ENCODE data around the gene PRRX1.

PRRX1 gene

DNA sequence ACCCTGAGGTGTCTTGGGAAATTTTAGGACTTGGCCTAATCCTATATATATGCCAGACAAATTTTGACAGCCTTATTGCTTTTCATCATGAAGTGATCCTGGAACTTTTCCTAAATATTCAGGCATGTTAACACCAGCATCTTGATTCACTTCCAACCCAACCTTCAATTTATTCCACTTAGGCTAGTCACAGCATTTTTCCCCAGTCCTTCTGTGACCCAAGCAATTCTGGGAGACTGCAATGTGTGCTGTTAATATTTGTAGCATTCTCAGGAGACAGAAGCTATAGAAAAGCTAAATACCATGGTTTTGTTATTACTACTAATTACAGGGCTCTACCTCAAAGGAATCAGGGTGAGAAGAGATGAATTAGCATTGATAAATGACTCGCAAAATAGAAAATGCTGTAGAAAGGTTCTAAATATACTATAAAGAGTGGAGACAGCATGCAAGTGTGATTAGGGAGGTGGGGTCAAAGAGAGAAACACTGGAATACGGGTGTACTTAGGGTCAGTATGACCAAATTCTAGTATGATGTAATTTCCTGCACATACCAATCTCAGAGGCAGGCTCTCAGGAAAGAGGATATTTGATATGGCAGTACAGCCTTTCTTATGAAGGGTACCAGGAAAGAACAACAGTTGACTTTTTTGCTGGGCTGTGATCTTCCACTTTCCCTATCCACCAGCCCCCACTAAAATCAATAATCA, 29.1 kb downstream of the PRRX1 start:
- no peak for DNase-seq

DNA sequence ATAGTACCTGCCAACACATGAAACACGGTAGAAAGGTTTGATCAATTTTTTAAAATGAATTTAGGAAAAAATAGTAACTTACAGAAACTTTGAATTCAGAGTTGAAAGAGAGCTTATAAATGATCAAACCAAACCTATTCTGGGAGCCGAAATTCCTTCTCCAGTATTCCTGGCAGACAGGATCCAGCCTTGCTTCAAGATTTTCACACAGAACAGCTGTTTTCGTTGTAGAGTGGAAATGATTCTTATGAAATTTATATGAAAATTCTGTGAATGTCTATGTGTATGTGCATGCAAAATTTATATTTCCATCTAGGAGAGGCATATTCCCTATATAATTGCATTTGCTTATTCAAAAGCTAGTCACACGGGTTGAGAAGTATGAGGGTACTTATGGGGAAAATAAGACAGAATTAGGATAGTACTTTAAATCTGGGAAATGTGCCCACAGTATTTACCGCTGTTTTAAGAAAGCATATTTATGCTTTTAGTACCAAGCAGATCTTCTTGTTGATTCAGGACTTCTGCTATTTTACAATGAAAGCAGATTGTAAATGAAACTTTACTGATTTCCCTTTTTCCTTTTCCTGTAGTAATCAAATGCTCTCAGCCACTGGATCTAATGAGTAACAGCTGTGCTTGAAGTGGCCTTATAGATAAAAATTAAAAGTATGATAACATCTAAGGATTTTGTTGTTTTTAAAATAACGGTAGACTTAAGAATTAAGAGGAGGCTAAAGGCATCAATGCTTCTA, 30.4 kb downstream of the PRRX1 start:
- no peak for DNase-seq

DNA sequence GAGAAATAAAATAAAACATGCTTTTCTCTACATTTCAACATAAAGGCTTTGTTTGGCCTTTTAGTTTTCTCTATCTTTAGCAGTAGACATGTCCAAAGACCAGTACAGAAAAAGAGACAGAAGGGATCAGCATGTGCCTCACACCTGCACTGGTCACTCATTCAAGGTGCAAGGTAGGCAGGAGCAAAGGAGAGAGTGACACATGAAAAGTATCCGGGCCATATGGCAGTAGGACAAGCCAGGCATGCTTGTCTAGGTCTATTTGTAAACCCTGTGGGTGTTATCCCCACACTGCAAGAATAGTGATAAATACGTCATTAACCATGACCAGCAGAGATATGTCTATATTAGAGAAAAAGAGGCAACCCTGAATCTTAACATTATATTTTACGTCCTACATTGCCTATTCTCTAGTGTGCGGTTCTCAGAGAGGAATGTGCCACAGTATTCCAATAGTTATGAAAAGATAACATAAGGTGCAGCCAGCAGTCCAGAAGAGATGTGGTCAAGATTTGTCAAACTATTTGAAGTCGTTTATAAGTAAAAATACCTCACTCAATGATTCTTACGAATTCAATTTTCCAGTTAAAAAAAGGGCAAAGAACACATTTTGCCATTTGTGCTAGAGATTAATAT, 32.1 kb downstream of the PRRX1 start:
- no peak for DNase-seq

DNA sequence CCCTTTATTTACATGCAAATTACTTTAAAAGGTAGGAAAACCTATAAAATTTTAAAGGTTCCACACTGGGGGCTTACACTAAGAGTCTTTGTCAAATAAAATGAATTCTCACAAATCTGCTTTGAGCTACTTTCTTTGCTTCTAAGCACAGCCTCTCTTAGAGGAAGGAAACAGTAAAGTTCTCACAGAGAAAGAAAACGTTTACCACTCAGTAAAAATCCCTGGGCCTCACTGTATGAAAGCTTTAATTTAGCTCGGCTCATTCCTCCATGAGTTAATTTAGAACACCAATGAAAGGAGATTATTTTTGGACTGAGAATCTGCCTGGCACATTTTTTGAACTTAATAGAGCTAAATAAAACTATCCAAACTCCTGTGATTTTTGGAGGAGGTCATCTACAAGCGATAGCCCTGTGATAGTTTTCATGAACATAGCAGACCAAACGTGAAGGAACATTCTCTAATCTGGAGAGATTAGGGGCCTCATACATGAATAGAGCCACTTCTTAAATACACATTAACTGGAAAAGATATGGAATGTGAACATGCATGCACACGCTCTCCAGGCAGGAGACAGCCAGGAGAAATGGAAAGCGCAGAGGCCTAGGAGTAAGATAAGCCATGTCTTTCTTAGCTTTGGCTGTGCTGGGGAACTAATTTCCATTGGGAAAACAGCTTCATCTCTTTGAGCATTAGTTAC, 32.8 kb downstream of the PRRX1 start:
- DNase-seq: no peak

DNA sequence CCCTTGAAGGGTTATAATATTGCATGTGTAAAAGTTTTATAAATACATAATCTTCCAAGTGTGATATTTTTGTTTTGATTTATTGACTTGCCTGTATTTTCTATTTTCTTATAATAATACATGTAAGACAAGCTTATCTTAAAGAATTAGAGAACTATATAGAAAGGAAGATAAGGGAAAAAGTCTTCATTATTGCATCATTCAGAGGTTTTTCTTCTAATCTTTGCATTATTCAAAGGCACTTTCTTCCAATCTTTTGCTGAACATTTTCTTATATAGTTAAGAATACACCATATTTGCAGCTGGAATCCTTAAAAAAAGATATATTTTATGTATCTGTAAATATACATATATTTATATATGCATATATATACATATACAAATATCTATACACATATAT, 33.4 kb downstream of the PRRX1 start:
- no peak for DNase-seq

DNA sequence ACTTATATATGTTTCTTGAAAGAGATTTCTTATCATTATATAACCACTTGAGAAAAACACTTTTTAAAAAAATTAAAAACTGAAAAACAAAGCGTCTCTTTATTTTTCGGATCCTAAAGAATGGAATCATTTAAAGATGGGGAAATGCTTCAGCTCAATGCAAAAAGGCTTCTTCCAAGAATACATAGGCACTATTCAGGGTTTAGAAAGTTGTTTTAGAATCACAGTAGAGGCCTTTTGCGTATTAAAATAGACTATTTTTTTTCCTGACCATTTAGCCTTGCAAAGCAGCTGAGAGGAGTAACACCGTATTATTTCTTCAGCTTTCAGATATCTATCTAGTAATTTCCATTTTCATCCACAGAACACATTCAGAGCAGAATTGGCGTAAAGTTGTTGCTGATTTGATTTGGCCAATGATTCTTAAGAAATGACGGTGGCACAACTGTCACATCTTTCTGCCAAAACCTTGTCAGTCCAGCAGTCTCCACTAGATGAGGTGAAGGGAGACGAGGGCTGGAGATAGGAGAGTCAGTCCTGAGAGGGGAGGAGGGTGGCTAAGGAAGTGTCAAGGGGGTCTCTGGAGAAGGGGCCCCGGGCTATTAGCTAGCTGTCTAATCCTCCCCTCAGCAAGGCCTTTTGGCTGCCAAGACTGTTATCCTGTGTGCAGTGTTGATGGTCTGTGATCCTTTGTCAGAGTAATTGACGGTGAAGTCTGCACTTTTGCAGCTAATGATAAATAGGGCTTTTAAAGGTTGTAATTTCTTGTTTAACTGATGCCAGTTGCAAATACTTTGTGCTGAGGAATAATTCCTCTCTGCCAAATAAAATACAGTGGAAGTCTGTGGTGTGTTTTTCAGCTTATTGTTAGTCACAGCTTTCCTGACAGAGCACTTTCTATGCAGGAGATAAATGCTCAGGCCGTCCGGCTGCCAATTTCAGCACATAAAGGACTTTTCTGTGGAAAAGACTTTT, 34.7 kb downstream of the PRRX1 start:
- no peak for DNase-seq

DNA sequence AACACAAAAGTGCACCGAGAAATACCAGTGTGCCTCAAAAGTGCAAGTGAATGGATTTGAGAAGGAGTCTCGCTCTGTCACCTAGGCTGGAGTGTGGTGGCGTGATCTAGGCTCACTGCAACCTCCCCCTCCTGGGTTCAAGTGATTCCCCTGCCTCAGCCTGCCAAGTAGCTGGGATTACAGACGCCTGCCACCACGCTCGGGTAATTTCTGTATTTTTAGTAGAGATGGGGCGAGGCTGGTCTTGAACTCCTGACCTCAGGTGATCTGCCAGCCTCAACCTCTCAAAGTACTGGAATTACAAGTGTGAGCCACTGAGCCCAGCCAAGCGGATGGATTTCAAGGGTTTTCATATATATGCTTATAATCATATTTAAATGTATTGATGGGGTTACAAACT, 35.8 kb downstream of the PRRX1 start:
- DNase-seq: no peak

DNA sequence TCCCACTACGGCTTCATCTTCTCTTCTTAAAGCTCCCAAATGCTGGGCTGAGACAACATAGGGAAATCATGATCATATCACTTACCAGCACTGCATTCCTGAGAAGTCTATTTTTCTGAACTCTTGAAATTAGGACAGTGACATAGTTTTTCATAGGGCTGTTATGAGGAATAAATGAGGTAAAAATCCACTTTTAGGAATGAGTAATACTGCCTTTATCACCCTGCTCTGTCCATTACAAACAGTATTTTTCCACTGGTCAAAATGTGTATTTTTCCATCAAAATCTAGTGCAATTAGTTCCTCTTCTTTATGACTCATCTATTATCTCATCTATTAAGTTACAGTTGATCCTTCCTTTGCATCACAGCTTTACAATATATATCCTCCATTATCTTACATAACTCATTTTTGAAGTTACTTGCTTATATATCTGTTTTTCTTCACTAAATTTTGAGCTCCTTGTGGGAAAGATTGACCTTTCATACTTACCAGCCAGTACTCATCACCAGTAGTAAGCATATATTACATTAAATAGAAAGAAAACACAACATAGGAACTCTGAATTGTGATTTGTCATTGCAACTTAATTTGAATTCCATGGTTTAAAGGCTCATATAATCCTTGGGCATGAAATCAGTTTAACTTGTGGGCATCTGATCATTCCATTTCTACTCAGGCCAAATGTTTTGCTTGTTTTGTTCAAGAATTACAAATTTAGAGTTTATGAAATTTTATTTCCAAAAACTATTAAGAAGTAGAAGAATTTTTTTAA, 37.1 kb downstream of the PRRX1 start:
- no peak for DNase-seq

DNA sequence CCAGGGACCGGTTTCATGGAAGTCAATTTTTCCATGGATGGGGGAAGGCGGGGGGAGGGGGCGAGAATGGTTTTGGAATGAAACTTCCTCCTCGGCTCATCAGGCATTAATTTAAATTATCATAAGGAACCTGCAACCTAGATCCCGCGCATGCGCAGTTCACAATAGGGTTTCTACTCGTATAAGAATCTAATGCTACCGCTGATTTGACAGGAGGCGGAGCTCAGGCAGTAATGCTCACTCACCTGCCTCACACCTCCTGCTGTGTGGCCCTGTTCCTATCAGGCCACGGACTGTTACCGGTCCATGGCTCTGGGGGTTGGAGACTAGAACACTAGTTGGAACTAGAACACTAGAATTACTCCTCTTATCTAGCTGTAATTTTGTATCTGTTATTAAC, 38.0 kb downstream of the PRRX1 start:
- no peak for DNase-seq

DNA sequence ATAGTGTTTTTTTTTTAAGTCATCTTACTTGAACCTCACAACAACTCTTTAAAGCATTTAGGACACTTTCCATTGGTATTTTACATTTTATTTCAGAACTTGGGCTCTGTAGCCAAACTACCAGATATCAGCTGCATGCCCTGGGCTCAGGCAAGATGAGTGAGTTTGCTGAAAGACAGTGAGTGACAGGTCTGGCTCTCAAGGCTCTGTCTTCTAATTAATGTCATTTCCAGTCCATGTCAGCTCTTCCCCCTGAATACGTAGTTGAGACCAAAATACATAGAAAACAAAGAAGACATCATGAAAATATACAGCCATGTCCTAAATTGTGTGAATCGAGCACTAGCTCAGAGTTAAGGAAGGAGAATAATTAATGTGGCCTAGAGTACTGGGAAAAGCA, 39.7 kb downstream of the PRRX1 start:
- no peak for DNase-seq

DNA sequence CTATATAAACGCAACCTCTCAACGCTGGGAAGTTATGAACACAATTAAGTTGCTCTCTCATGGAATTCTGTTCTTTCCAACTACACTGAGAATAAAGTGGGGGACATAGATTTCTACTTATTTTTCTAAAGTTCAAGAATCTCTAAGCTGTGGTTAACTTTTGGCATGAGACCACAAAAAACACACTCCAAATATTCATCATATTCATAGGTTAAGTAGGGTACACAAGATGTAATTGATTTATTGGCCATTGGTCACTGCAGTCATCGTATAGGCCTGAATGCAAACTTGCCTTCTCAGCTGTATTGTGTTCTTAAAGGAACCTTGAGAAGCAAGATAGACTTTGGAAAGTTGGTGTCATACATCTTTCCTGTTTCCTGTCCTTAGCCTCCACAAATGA, 40.3 kb downstream of the PRRX1 start:
- no peak for DNase-seq

DNA sequence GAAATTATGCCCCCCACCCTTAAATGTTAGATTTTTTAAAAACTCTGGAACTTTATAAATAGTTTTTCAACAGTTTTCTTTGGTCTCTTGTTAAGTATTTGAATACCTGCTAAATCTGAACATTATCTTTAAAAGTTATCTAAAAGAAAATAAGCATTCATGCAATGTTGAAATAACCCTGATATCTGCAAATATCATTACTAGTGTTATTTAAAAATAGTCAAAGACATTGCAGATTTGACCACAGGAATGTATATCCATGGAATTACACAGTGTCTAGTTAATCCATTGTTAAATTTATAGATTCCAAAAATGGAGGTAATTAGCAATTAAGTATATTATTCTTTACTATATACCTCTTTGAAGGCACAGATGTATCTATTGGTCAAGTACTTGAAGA, 42.0 kb downstream of the PRRX1 start:
- DNase-seq: no peak

DNA sequence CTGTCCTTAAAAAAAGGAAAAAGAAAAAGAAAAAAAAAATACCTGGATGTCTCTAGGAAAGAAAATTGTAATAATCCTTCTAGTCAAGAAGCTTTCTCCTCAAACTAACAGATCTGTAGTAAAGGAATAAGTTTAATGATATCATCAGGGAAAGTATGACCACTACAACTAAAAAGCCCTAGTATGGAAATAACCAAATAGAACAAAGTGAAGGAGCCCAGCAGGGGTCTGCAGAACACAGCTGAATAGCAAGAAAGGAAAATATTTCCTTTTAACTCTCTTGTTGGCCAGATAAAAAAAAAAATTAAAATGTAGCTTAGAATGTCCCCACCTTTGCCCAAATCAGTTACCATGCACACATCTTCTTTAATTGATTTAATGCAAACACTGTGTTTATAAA, 43.2 kb downstream of the PRRX1 start:
- DNase-seq: no peak

DNA sequence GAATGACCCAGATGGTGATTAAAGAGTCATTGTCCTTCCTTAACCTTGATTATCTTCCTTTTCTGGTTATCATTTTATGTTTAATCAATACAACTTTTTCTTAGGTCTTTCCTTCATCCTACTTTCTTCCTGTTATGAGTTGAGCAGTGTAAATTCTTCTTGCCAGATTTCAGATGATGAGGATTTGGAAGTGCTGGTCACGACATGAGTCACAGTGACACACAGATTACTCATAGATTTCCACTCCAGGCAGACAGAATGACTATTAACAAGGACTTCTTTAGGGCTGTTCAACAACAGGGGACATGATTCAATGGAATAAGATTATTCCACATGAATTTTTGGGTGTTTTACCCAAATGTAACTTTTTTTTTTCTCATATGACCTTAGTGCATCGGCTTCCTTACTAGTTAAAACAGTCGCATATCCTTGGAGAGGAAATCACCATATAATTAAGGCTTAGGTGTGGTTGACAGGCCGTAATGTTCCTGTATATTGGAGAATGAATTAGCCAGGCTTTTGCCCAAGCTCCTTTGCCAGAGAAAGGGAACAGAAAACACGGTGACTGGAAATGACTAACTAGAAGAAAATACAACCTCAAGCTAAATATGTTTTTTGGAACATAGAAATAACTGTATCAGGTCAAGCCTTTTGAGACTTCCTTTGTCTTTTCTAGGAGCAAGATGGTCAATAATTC, 44.2 kb downstream of the PRRX1 start:
- peak; percentile 5 for DNase-seq

DNA sequence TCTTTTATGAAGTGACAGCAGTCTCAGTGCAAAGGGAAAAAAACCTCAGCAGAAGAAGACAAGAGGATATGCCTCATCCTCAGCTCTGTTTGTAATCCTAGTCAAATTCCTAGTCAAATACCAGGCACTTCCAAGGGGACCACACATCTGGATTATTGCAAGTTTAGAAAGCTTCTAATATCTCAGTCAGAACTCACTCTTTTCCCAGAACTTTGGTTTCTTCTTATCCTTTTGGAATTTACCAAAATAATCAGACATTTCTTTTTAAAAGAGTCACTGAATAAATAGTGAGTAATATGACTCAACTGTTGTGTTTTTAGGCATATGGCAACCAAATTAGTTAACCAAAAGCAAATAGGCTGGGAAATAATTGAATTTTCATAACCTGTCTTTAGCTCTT, 47.8 kb downstream of the PRRX1 start:
- DNase-seq: no peak

DNA sequence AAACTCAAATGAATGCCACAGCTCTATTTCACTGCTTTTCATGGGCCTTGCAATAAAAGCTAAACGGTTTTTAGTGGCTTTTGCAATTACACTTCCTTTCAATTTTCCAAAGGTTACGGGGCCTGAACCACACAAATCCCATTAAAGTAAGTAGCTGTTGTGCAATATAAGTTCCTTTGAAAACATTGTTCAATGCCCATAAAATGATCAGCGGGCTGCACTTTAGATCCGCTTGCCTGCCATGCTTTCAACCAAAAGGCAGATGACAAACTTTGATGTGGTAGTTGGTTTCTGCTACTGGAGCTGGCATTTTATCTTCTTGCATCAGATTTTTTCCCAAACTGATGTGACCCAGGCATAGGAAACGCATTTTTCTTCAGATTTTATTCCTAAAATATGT, 50.2 kb downstream of the PRRX1 start:
- no peak for DNase-seq

DNA sequence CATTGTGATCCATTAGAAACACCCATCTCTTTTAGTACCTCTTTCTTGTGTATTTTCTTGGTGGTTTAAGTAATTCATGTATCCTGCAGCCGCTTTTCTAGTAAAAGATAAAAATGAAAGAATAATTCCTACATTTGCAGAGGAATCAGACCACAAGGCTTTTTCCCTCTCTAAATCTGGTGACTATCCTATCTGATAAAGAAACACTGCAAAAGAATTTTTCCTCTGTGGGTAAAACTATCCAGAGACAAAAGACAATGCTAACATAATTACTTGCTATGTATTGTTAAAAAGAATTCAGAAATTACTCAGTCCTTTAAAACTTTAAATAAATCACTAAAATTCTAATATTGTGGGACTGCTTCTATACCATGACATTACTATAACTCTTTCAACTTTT, 51.0 kb downstream of the PRRX1 start:
- no peak for DNase-seq

DNA sequence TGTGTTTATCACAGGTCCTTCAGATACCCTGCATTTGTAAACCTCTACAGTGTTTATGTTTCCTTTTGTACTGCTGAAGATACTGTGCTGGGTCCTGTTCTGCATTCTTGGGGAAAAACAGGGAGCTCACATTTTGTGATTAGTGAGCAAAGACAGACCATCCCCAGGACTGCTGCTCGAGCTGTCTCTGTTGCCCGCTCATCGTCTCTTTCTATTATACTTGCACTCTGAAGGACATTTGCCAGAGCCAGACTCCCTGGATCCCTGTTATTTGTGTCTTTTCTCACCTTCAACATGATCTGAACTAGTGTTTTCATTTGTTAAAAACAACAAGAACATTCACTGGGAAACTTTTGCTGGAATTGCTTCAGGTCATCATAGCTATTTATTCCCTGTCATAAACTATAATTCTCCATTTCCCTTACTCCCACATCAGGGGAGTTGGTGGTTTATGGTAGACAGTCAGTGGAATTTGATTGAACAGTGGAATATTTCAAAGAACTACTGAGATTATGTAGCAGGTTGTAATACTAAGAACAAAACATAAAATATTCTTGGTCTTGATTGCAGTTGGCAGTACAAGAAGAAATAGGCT, 53.0 kb downstream of the PRRX1 start:
- no peak for DNase-seq

DNA sequence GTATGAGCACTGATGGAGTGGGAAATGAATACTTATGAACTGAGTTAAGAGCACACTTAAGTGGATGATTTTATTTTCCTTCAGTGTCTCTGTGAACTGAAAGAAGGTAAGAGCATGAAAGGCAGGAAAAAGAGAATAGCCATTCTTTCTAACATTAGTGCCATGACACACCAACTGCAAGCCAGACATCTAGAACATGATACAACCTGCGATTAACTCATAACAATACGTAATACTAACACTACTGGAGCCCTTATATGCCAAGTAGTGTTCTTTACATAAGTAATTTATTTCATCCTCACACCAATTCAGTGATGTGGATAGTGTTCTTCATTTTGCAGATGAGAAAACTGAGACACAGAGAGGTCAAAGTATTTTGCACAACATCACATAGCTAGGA, 56.7 kb downstream of the PRRX1 start:
- DNase-seq: no peak

DNA sequence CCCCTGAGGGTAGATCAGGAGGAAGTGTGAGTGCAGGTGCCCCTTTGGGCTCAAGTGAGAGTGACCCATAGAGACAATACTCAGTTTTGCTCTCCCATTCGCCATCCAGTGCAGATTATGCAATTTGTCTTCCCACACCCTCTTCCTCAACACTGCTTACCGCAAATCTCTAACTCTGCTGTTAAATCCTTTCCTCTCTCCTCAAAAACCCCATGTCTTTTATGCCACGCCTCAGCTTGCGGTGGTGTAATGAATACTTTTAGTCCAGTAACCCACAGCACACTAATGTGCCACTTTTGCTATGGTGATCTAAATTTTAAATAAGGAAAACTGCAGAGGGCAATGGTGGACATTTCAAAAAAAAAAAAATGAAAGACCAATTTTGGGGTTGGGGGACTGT, 57.7 kb downstream of the PRRX1 start:
- DNase-seq: no peak

DNA sequence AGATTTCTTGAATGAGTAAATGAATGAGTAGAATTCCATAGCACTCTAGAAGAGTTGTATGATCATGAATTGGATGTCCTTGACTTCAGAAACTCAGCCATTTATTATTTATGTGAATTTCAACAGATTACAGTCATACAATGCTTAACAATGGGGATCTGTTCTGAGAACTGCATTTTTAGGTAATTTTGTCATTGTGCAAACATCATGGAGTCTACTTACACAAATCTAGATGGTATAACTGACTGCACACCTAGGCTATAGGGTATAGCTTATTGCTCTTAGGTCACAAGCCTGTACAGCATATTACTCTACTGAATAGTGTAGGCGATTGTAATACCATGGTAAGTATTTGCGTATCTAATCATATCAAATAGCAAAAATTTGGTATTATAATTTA, 59.6 kb downstream of the PRRX1 start:
- no peak for DNase-seq

Measured in activated CD4-positive, alpha-beta T cell treated with anti-CD3 and anti-CD28 coated beads, Interleukin-10, Interleukin-2, amounts not matched to agents 100 ng/mL and 50 ng/mL, durations not matched to agents 16 hours and 8 hours (primary cell).